OCI-LY3 (cell line): ENCODE results near the gene GLRA1.

ENCODE experiments used
- CTCF ChIP-seq: fragments of 200-600, 300-600 bp; sonication (generic); IDR thresholded peaks from 2 replicates; pipeline ENCODE4 v1.5.1; 2014; ENCODE audit warnings: antibody characterized with exemption, low read length, low read depth
- EZH2phosphoT487 ChIP-seq: fragments of 200-600 bp; shearing (Covaris generic); IDR thresholded peaks from 2 replicates; pipeline ENCODE4 v1.6.1; 2018; ENCODE audit warnings: antibody characterized with exemption, mixed run types, low read depth

- TF ChIP-seq CTCF, result no peak
- no peak for TF ChIP-seq EZH2phosphoT487
Observed at GRCh38 chr5:151958111-151958510, 33.5 kb upstream of the GLRA1 start.
